Breast epithelium (tissue), 3 donors: ENCODE data around the gene SYT1.

Experiments used
- POLR2A ChIP-seq: fragments of 450-650 bp; IDR thresholded peaks from one replicate; pipeline ENCODE4 v1.6.1; 2016; ENCODE audit warnings: antibody characterized with exemption, mild to moderate bottlenecking, moderate library complexity
- POLR2AphosphoS5 ChIP-seq, 3 donors: sonication (generic); formaldehyde crosslinking; IDR thresholded peaks; one replicate each; pipeline ENCODE4 v1.6.1; 2017; ENCODE audit warnings: antibody characterized with exemption in 3 of 3

DNA sequence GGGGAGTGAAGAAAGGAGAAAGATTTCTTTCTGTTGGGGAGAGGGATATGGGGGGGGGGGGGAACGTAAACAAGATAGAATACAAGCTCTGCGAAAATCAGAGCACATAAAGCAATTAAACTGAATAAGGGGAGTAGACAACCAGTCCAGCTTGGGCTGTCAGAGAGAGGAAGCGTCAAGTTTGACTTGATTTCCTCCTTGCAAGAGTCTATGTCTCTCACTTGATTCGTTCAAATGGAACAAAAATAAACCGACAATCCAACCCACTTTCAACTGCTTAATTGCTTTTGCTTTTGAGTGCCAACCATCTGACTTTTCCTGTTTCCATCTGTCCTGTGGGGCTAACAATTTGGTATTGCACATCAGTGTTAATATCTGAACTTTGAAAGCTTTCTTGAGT, 942 bp downstream of the SYT1 start:
- TF ChIP-seq POLR2A (no peak), POLR2AphosphoS5 (IDR thresholded peaks at IDR 0.05) (no peak)
